Ishikawa (cell line): ENCODE data around the gene CPSF4L.

ENCODE experiments used
- CEBPB ChIP-seq: IDR thresholded peaks from 2 replicates; pipeline ENCODE4 v1.6.1; 2012
- CREB1 ChIP-seq: IDR thresholded peaks from 2 replicates; pipeline ENCODE4 v1.6.1; 2012; ENCODE audit warnings: low read depth
- EGR1 ChIP-seq: IDR thresholded peaks from 2 replicates; pipeline ENCODE4 v1.6.1; 2012
- EP300 ChIP-seq: IDR thresholded peaks from 2 replicates; pipeline ENCODE4 v1.6.1; 2012; ENCODE audit warnings: borderline replicate concordance
- FOXM1 ChIP-seq: IDR thresholded peaks from 2 replicates; pipeline ENCODE4 v1.6.1; 2012; ENCODE audit warnings: low read depth, borderline replicate concordance
- MAX ChIP-seq: IDR thresholded peaks from 2 replicates; pipeline ENCODE4 v1.6.1; 2012
- NFIC ChIP-seq: IDR thresholded peaks from 2 replicates; pipeline ENCODE4 v1.6.1; 2012
- RAD21 ChIP-seq: IDR thresholded peaks from 2 replicates; pipeline ENCODE4 v1.6.1; 2012; ENCODE audit warnings: low read depth
- TAF1 ChIP-seq: IDR thresholded peaks from 2 replicates; pipeline ENCODE4 v1.6.1; 2012; ENCODE audit warnings: low read depth, mild to moderate bottlenecking
- TCF12 ChIP-seq: IDR thresholded peaks from 2 replicates; pipeline ENCODE4 v1.6.1; 2012; ENCODE audit warnings: low read depth
- TEAD4 ChIP-seq: IDR thresholded peaks from 2 replicates; pipeline ENCODE4 v1.6.1; 2012
- USF1 ChIP-seq: IDR thresholded peaks from 2 replicates; pipeline ENCODE4 v1.6.1; 2012
- YY1 ChIP-seq: IDR thresholded peaks from 2 replicates; pipeline ENCODE4 v1.6.1; 2012; ENCODE audit warnings: low read depth
- ZBTB7A ChIP-seq: IDR thresholded peaks from 2 replicates; pipeline ENCODE4 v1.6.1; 2012; ENCODE audit warnings: low read depth
- TF ChIP-seq, protein P1 (sequence below): IDR thresholded peaks from 2 replicates; pipeline ENCODE4 v1.6.1; 2012; ENCODE audit warnings: low read depth, mild to moderate bottlenecking

The CPSF4L gene

GRCh38 chr17:73265646-73266640 lies 4.3 kb upstream of the CPSF4L start:
- no peak for TF ChIP-seq EGR1
- no peak for TF ChIP-seq RAD21
- no peak for TF ChIP-seq YY1
- TF ChIP-seq USF1, result no peak
- TF ChIP-seq NFIC, result no peak
- no peak for TF ChIP-seq MAX
- no peak for TF ChIP-seq EP300

DNA sequence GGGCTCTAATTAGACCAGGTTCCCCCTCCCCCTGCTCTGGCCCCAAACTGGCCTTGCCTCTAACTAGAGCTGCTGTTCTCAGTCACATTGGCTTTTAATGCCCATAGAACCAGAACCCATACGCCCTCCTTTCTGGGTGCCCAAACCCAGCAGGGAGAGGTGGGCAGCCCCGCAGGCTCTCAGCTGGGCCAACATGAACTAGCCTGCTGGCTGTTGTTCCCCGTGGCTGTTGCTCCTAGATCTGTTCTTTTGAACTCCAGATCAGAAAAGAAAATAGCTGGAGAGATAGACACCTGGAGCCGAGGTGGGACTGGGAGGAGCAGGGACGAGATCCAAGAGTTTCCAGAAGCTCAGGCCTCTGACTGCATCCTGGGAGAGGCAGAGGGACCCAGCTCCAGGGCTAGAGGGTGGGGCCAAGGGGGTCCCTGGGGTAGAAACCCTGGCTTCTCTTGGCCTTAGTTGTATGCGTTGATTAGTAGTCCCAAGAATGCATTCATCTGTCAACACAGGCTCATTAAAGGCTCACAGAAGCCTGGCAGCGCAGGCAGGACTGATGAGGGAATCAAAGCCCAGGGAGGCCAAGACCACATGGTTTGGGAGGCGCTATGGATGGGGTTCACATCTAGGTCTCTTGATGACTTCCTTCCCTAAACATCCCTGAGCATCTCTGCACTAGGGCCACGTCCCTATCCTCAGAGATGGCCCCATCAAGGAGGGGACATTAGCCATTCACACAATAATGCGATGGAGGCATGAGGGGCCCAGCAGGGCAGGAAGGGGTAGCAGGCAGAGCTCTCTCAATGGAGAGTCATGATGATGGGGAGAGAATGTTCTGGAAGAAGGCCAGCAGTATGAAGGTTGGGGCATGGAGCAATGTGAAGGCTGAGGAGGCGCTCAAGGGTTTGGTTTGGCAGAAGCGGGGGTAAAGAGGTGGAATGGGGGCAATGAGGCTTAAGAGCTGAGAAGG lies 1.3 kb upstream of the CPSF4L start:
- TF ChIP-seq TAF1, result no peak
- TF ChIP-seq TCF12, result no peak
- TF ChIP-seq CEBPB, result no peak
- no peak for TF ChIP-seq TEAD4
- no peak for TF ChIP-seq EP300
- no peak for TF ChIP-seq NFIC
- TF ChIP-seq RAD21, result no peak
- TF ChIP-seq YY1, result no peak
- TF ChIP-seq ZBTB7A, result no peak

DNA sequence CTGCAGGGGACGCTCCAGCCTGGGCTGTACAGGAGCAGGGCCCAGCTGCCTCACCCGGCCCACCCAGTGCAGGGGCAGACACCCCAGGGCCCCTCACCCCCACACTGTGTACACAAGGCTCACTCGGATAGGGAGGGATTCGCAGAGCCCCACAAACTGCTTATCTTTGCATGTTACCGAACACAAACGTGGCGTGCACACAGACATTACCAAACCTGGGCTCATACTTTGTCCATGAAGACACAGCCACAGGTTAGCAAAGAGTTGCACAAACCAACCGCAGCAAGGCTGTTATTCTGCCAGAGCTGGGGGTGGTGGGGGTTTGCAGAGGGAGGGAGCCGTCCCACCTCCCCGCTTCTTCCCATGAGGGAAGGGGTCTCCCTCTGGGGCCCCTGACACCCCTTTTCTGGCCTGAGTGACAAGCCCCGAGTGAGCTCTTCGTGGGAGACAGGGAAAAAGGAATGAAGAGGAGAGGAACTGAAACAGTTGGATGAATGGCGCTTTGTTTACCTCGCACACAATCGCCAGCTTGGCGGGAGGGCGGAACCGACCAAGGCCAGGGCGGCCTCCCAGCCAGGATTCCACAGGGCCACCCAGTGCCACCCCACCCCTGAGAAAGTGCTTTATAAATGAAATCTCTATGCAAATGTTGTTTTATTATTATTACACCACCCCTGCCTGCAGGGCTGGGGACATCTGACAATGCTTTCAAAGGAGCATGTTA lies 434 bp upstream of the CPSF4L start:
- no peak for TF ChIP-seq FOXM1
- TF ChIP-seq EGR1, result no peak
- TF ChIP-seq RAD21, result no peak
- TF ChIP-seq MAX, result 0 out of 2 replicates have a peak, but pooled peaks have one; percentile 36

- TF ChIP-seq TEAD4, result no peak
- no peak for TF ChIP-seq FOXM1
- TF ChIP-seq MAX, result no peak
- TF ChIP-seq YY1, result no peak
- TF ChIP-seq TAF1, result no peak
- TF ChIP-seq, protein P1, sequence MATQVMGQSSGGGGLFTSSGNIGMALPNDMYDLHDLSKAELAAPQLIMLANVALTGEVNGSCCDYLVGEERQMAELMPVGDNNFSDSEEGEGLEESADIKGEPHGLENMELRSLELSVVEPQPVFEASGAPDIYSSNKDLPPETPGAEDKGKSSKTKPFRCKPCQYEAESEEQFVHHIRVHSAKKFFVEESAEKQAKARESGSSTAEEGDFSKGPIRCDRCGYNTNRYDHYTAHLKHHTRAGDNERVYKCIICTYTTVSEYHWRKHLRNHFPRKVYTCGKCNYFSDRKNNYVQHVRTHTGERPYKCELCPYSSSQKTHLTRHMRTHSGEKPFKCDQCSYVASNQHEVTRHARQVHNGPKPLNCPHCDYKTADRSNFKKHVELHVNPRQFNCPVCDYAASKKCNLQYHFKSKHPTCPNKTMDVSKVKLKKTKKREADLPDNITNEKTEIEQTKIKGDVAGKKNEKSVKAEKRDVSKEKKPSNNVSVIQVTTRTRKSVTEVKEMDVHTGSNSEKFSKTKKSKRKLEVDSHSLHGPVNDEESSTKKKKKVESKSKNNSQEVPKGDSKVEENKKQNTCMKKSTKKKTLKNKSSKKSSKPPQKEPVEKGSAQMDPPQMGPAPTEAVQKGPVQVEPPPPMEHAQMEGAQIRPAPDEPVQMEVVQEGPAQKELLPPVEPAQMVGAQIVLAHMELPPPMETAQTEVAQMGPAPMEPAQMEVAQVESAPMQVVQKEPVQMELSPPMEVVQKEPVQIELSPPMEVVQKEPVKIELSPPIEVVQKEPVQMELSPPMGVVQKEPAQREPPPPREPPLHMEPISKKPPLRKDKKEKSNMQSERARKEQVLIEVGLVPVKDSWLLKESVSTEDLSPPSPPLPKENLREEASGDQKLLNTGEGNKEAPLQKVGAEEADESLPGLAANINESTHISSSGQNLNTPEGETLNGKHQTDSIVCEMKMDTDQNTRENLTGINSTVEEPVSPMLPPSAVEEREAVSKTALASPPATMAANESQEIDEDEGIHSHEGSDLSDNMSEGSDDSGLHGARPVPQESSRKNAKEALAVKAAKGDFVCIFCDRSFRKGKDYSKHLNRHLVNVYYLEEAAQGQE, result no peak
- no peak for TF ChIP-seq TCF12
- TF ChIP-seq NFIC, result no peak
- TF ChIP-seq EGR1, result no peak
- TF ChIP-seq CREB1, result no peak
- TF ChIP-seq EP300, result no peak
- TF ChIP-seq USF1, result no peak
- TF ChIP-seq ZBTB7A, result no peak
- TF ChIP-seq RAD21, result no peak
- TF ChIP-seq CEBPB, result no peak
Observed at GRCh38 chr17:73257516-73257915, 4.2 kb downstream of the CPSF4L start.

- TF ChIP-seq RAD21 (no peak), TEAD4 (no peak), MAX (no peak), TCF12 (no peak), USF1 (no peak), EP300 (no peak), CEBPB (no peak), ZBTB7A (no peak), CREB1 (no peak), EGR1 (no peak), FOXM1 (no peak), YY1 (no peak)
Observed at GRCh38 chr17:73256220-73256619, 5.5 kb downstream of the CPSF4L start.
